GM23338 (cell line): ENCODE data around the gene ILF2. TPM values are rescaled to one million over a fixed set of nuclear protein-coding genes. Genes with fewer than 3 reads are reported as not detected.
A peak's percentile ranks its signal among the peaks of the same experiment; 100 is the strongest.

Experiments
- ATAC-seq: fragments of 200-7000 bp; cut with Tn5 transposase; 3 replicates; pipeline ENCODE4 v1.9.1; 2020
- DNase-seq: peaks from one replicate; pipeline ENCODE4 v3.0.0-alpha.2; 2015; ENCODE audit warnings: low spot score
- H2AFZ ChIP-seq: fragments of 200-600 bp; sonication (generic); 2 replicates; pipeline ENCODE4 v1.8.0; 2016; ENCODE audit warnings: antibody characterized with exemption, mild to moderate bottlenecking, moderate library complexity
- H3F3A ChIP-seq: fragments of 200-600 bp; sonication (generic); replicated peaks from 2 replicates; pipeline ENCODE4 v1.8.0; 2017; ENCODE audit warnings: antibody characterized with exemption, mixed run types, low read depth
- H3K27ac ChIP-seq: fragments of 200-600 bp; sonication (generic); 2 replicates; pipeline ENCODE4 v1.6.1; 2016; ENCODE audit warnings: low read depth
- H3K27me3 ChIP-seq: fragments of 200-600 bp; sonication (generic); 2 replicates; pipeline ENCODE4 v1.8.0; 2016; ENCODE audit warnings: mild to moderate bottlenecking, mixed run types, moderate library complexity; ENCODE audit not compliant: insufficient read depth
- H3K36me3 ChIP-seq: fragments of 200-600 bp; sonication (generic); 2 replicates; pipeline ENCODE4 v1.8.0; 2016; ENCODE audit warnings: mild to moderate bottlenecking; ENCODE audit not compliant: insufficient read depth
- H3K4me1 ChIP-seq: fragments of 200-600 bp; sonication (generic); 2 replicates; pipeline ENCODE4 v1.8.0; 2016; ENCODE audit warnings: mild to moderate bottlenecking, moderate library complexity; ENCODE audit not compliant: insufficient read depth
- H3K4me2 ChIP-seq: fragments of 200-600 bp; sonication (generic); 2 replicates; pipeline ENCODE4 v1.7.1; 2017; ENCODE audit warnings: mixed run types
- H3K4me3 ChIP-seq: fragments of 200-600 bp; sonication (generic); 2 replicates; pipeline ENCODE4 v1.6.1; 2016; ENCODE audit warnings: mixed run types
- H3K79me2 ChIP-seq: fragments of 200-600 bp; sonication (generic); replicated peaks from 2 replicates; pipeline ENCODE4 v1.8.0; 2017; ENCODE audit warnings: mild to moderate bottlenecking; ENCODE audit not compliant: insufficient read depth
- H3K9me2 ChIP-seq: fragments of 200-600 bp; sonication (generic); 2 replicates; pipeline ENCODE4 v1.8.0; 2017; ENCODE audit not compliant: insufficient read depth
- H4K20me1 ChIP-seq: fragments of 200-600 bp; sonication (generic); replicated peaks from 2 replicates; pipeline ENCODE4 v1.8.0; 2017; ENCODE audit warnings: mild to moderate bottlenecking; ENCODE audit not compliant: insufficient read depth
- H3K27ac Mint-ChIP-seq: 2 replicates; pipeline ENCODE4 v1.8.0; 2020; ENCODE audit warnings: inconsistent platforms, mild to moderate bottlenecking, moderate library complexity, mixed read lengths
- H3K27me3 Mint-ChIP-seq: 3 replicates; pipeline ENCODE4 v1.8.0; 2022; ENCODE audit warnings: low read depth, mild to moderate bottlenecking, moderate library complexity, mixed read lengths, inconsistent platforms; ENCODE audit not compliant: insufficient read depth, poor library complexity
- H3K36me3 Mint-ChIP-seq: 3 replicates; pipeline ENCODE4 v1.8.0; 2021; ENCODE audit warnings: low read depth, mild to moderate bottlenecking, inconsistent platforms, moderate library complexity, mixed read lengths
- H3K4me1 Mint-ChIP-seq: 3 replicates; pipeline ENCODE4 v1.8.0; 2020; ENCODE audit warnings: mild to moderate bottlenecking, inconsistent platforms, mixed read lengths
- H3K4me3 Mint-ChIP-seq: 3 replicates; pipeline ENCODE4 v1.8.0; 2021; ENCODE audit warnings: moderate library complexity, mild to moderate bottlenecking, inconsistent platforms, mixed read lengths
- H3K9me3 Mint-ChIP-seq: 3 replicates; pipeline ENCODE4 v1.8.0; 2020; ENCODE audit warnings: moderate library complexity, mild to moderate bottlenecking, inconsistent platforms, mixed read lengths
- CREB1 ChIP-seq: fragments of 250-450 bp; sonication (Bioruptor Pico); IDR thresholded peaks from 2 replicates; pipeline ENCODE4 v1.5.0; 2020; ENCODE audit warnings: low read depth, mild to moderate bottlenecking, moderate library complexity
- CTCF ChIP-seq, 2 experiments: fragments of 200-600 bp in 1 of 2; sonication (generic) in 1 of 2; conservative IDR thresholded peaks; 2 replicates each; pipeline versions ENCODE4 v1.5.1 to v1.6.1; 2016 to 2017; ENCODE audit warnings: antibody characterized with exemption in 2 of 2, low read depth in 2 of 2, mild to moderate bottlenecking in 2 of 2, moderate library complexity in 1 of 2
- ETS1 ChIP-seq: IDR thresholded peaks from 2 replicates; pipeline ENCODE4 v1.6.1; 2016; ENCODE audit warnings: antibody characterized with exemption
- EZH2 ChIP-seq: fragments of 200-600 bp; sonication (generic); IDR thresholded peaks from one replicate; pipeline ENCODE4 v1.8.0; 2017; ENCODE audit warnings: antibody characterized with exemption, mild to moderate bottlenecking, low read depth; ENCODE audit not compliant: unreplicated experiment
- EZH2phosphoT487 ChIP-seq: fragments of 200-600 bp; sonication (generic); IDR thresholded peaks from one replicate; pipeline ENCODE4 v1.8.1; 2018; ENCODE audit warnings: antibody characterized with exemption; ENCODE audit not compliant: unreplicated experiment
- JUNB ChIP-seq: IDR thresholded peaks from one replicate; pipeline ENCODE4 v1.6.1; 2016; ENCODE audit warnings: antibody characterized with exemption; ENCODE audit not compliant: unreplicated experiment
- NANOG ChIP-seq: IDR thresholded peaks from 2 replicates; pipeline ENCODE4 v1.6.1; 2016; ENCODE audit warnings: antibody characterized with exemption, borderline replicate concordance
- POLR2AphosphoS5 ChIP-seq: IDR thresholded peaks from 2 replicates; pipeline ENCODE4 v1.6.1; 2016; ENCODE audit warnings: antibody characterized with exemption, low read depth
- REST ChIP-seq: IDR thresholded peaks from one replicate; pipeline ENCODE4 v1.6.1; 2018; ENCODE audit warnings: antibody characterized with exemption; ENCODE audit not compliant: unreplicated experiment
- STAT1 ChIP-seq: IDR thresholded peaks from one replicate; pipeline ENCODE4 v1.6.1; 2016; ENCODE audit warnings: antibody characterized with exemption; ENCODE audit not compliant: unreplicated experiment
- ZNF114 ChIP-seq: fragments of 250-450 bp; sonication (Bioruptor Pico); IDR thresholded peaks from 2 replicates; pipeline ENCODE4 v1.5.0; 2020; ENCODE audit warnings: mild to moderate bottlenecking, moderate library complexity
- ZNF331 ChIP-seq: fragments of 250-450 bp; sonication (Bioruptor Pico); IDR thresholded peaks from 2 replicates; pipeline ENCODE4 v1.5.0; 2020; ENCODE audit warnings: low read depth, mild to moderate bottlenecking, moderate library complexity
- ZNF462 ChIP-seq: fragments of 250-450 bp; sonication (Bioruptor Pico); IDR thresholded peaks from 2 replicates; pipeline ENCODE4 v1.5.0; 2020; ENCODE audit warnings: mild to moderate bottlenecking, moderate library complexity
- polyA plus RNA-seq: library from polyadenylated mRNA; unstranded; fragments of >200 nt; fragmentation: Nextera tagmentation; extraction: Ambion mirVana; gene quantifications from 2 replicates; pipeline ENCODE4 v1.2.1, GENCODE V29; 2016
- total RNA-seq: library from RNA; depleted of rRNA; stranded (reverse); fragments of >200 nt; shearing (Covaris generic); gene quantifications from 2 replicates; pipeline ENCODE4 v1.2.3, GENCODE V29; 2014

ILF2 gene
- total and polyA plus RNA-seq, 2 experiments from 2014 or later, result 214 to 337 TPM

GRCh38 chr1:153612755-153613331, 58.0 kb downstream of the ILF2 start, which contains the start of gene S100A16:
TSS of gene S100A16 (minus strand) at chr1:153613137. CDS start at chr1:153608151, 4,986 bp downstream.
- Histone ChIP-seq H4K20me1 (no peaks in the 10 kb centered on the region), H3K27me3 (no peaks in the 10 kb centered on the region), H3K9me2 (no peaks in the 10 kb centered on the region), H3K4me2 (peak within 1 kb of the TSS; percentile 69), H3K36me3 (no peaks in the 10 kb centered on the region), H3F3A (no peaks in the 10 kb centered on the region; the same call in 1 of the 2 replicates), H3K27ac (no peak within 1 kb of the TSS), H3K79me2 (no peaks in the 10 kb centered on the region), H2AFZ (peak within 1 kb of the TSS; percentile 85), H3K4me3 (0 out of 2 replicates have a peak within 1 kb of the TSS, but pooled peaks have one; percentile 28), H3K4me1 (peaks cover 31% of the 10 kb centered on the region)
- H3K27me3 Mint-ChIP-seq, result peaks cover 20% of the 10 kb centered on the region
- ATAC-seq (peak; percentile 72), DNase-seq (peak; percentile 68)
- no peaks in the 10 kb centered on the region for H3K9me3 Mint-ChIP-seq
- TF ChIP-seq EZH2 (no peak), REST (no peak), ZNF462 (CRISPR knock-in tag) (no peak), NANOG (no peak), ZNF114 (CRISPR knock-in tag) (no peak), CREB1 (CRISPR knock-in tag) (no peak), POLR2AphosphoS5 (no peak), STAT1 (no peak), CTCF (conservative IDR thresholded peaks at IDR 0.05; ENCODE audit: low read depth in 2 of 2) (no peak), EZH2phosphoT487 (no peak), JUNB (no peak), ETS1 (no peak), ZNF331 (CRISPR knock-in tag) (no peak)
- H3K4me3 Mint-ChIP-seq, result peak within 1 kb of the TSS; percentile 58
- H3K4me1 Mint-ChIP-seq, result peaks cover 58% of the 10 kb centered on the region
- H3K27ac Mint-ChIP-seq, result no peak within 1 kb of the TSS; the same call in 1 of the 2 replicates
- H3K36me3 Mint-ChIP-seq, result no peaks in the 10 kb centered on the region; the same call in 2 of the 3 replicates
